GM18508 (cell line): Measurements from ENCODE around the gene ARPC1A.
"Not testable (repeated sequence)": the region's sequence is repeated elsewhere in the genome, so short reads cannot be mapped to it uniquely, and the experiment has no call there.

Source experiments
- ATAC-seq: cut with Tn5 transposase; IDR thresholded peaks from one replicate; pipeline ENCODE4 v1.9.1; 2021; ENCODE audit warnings: moderate number of reproducible peaks; ENCODE audit not compliant: insufficient read depth, unreplicated experiment

The ARPC1A gene

GRCh38 chr7:99314504-99314903, 11.2 kb upstream of the ARPC1A start:
- no peak for ATAC-seq

DNA sequence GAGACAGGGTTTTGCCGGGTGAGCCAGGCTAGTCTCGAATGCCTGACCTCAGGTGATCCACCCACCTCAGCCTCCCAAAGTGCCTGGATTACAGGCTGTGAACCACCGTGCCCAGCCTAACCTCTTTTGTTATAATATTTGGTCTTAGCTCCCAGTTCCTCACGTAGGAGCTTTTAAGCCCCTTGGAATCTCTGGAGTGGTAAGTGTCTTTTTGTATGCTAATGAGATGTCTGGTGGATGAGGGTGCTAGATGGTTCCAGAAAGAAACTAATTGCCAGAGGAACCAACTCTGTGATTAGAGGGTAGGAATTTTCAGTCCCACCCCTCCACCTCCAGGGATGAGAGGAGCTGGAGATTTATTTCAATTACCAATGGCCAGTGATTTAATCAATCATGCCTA, 5.3 kb upstream of the ARPC1A start:
- ATAC-seq: no peak

DNA sequence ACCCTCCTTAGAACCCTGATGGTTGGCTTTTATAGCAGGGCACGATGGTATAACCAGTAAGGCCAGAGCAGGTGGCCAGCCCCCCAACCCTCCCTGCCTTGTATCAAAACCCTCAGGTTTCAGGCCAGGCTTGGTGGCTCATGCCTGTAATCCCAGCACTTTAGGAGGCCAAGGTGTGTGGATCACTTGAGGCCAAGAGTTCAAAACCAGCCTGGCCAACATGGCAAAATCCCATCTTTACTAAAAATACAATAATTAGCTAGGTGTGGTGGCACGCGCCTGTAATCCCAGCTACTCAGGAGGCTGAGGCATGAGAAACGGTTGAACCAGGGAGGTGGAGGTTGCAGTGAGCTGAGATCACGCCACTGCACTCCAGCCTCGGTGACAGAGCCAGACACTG, 3.0 kb upstream of the ARPC1A start:
- not testable (repeated sequence) for ATAC-seq

GRCh38 chr7:99324559-99324958, 1.1 kb upstream of the ARPC1A start:
- ATAC-seq: no peak

DNA sequence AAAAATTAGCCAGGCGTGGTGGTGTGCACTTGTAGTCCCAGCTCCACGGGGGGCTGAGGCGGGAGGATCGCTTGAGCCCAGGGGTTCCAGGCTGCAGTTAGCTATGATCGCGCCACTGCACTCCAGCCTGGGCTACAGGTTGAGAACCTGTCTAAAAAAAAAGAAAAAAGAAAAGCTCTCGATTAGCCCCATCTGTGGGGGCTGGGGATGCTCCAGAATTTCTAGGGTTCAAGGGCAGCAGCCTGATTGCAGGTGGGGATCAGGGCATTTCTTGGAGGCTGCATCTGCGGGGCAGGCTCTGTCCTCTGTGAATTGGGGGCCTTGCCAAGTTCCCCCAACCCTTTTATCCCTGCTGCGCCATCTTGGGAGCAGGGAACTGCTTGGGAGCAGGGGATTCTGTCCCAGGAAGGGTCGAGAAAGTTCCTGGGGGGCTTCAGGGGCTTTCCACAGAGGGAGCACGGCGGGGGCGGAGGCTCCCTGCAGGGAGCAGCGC, 651 bp upstream of the ARPC1A start:
- no peak for ATAC-seq

- ATAC-seq: no peak
Measured at GRCh38 chr7:99326408-99326782, 697 bp downstream of the ARPC1A start.

- not testable (repeated sequence) for ATAC-seq
Measured at GRCh38 chr7:99330314-99330961, 4.7 kb downstream of the ARPC1A start.

- no peak for ATAC-seq
Measured at GRCh38 chr7:99331002-99331401, 5.3 kb downstream of the ARPC1A start.

GRCh38 chr7:99339595-99339994, 13.9 kb downstream of the ARPC1A start:
- ATAC-seq: no peak

GRCh38 chr7:99340659-99341058, 15.0 kb downstream of the ARPC1A start:
- ATAC-seq: no peak

GRCh38 chr7:99344061-99344647, 18.5 kb downstream of the ARPC1A start:
- ATAC-seq: no peak

DNA sequence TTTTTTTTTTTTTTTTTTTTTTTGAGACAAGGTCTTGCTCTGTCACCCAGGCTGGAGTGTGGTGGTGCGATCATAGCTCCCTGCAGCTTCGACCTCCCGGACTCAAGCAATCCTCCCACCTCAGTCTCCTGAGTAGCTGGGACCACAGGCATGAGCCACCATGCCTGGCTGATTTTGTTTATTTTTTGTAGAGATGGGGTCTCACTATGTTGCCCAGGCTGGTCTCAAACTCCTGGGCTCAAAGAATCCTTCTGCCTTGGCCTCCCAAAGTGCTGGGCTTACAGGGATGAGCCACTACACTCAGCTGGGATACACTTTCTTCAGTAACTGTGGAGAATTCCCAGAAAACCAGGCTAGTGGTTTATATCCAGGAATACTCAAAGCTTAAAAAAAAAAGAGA, 24.9 kb downstream of the ARPC1A start:
- ATAC-seq: not testable (repeated sequence)

DNA sequence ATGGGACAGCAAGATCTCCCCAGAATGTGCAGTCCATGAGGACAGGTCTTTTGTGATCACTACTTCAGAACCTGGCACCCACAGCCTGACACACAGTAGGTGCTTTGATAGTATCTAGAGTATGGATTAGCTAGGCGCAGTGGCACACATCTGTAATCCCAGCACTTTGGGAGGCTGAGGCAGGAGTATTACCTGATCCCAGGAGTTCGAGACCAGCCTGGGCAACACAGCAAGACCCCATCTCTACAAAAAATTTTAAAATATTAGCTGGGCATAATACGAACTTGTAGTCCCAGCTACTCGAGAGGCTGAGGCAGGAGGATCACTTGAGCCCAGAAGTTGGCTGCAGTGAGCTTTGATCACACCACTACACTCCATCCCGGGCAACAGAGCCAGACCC, 26.5 kb downstream of the ARPC1A start:
- ATAC-seq: no peak

GRCh38 chr7:99355098-99355497, 29.4 kb downstream of the ARPC1A start:
- ATAC-seq: no peak

GRCh38 chr7:99357701-99358490, 32.2 kb downstream of the ARPC1A start:
- no peak for ATAC-seq

DNA sequence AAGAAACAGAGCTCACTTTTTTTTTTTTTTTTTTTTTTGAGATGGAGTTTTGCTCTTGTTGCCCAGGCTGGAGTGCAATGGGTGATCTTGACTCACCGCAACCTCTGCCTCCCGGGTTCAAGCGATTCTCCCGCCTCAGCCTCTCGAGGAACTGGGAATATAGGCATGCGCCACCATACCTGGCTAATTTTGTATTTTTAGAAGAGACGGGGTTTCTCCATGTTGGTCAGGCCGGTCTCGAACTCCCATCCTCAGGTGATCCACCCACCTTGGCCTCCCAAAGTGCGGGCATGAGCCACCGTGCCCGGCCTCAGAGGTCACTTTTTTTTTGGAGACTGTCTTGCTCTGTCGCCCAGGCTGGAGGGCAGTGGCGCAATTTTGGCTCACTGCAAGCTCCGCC, 32.8 kb downstream of the ARPC1A start:
- not testable (repeated sequence) for ATAC-seq

- ATAC-seq: no peak
Measured at GRCh38 chr7:99359465-99360154, 33.9 kb downstream of the ARPC1A start.

DNA sequence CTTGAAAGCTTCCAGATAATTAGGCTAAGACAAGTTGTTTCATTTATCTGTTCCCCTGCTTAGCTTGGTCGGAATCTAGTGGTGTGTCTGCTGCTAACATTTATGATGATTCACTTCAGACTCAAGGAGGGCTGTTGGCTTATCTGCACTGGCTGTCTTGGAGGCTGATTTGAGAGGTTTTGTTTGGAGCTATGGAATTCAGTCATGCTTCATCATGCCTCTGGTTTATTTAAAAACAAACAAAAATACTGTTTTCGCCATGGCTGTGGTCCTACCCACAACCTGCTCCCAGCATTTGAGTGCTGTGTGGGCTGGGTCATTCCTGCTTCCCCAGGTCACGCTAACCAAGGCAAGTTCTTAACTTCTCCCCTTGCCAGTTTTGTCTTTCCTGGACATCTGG, 37.1 kb downstream of the ARPC1A start:
- no peak for ATAC-seq

GRCh38 chr7:99363286-99363685, 37.6 kb downstream of the ARPC1A start:
- ATAC-seq: no peak

- ATAC-seq: no peak
Measured at GRCh38 chr7:99365318-99366141, 39.8 kb downstream of the ARPC1A start.
